ENCODE measurements around the gene ARHGAP25.

- TF ChIP-seq CTCF (IDR thresholded peaks at IDR 0.05): no peak
- TF ChIP-seq POLR2A (IDR thresholded peaks at IDR 0.05): no peak
These were observed 29.6 kb downstream of the ARHGAP25 start for GRCh38 chr2:68764041-68764805.

All from body of pancreas (tissue), 4 donors.